T-helper 2 cell treated with Interferon-gamma antibody and Interleukin-4, amounts not matched to agents 5 μg/mL and 100 μg/mL, for 36 hours (primary cell): ENCODE measurements around the gene CRTC3.
"Not testable (repeated sequence)": the region's sequence is repeated elsewhere in the genome, so short reads cannot be mapped to it uniquely, and the experiment has no call there.

Experiments used
- DNase-seq: peaks from one replicate; pipeline ENCODE4 v3.0.0; 2021; ENCODE audit warnings: low spot score
- H3K27ac Mint-ChIP-seq: one replicate; pipeline ENCODE4 v1.8.0; 2021; ENCODE audit warnings: mild to moderate bottlenecking, mixed read lengths
- H3K27me3 Mint-ChIP-seq: one replicate; pipeline ENCODE4 v1.8.0; 2021; ENCODE audit warnings: low read depth, mixed read lengths
- H3K36me3 Mint-ChIP-seq: one replicate; pipeline ENCODE4 v1.8.0; 2021; ENCODE audit warnings: low read depth, mixed read lengths
- H3K4me1 Mint-ChIP-seq: one replicate; pipeline ENCODE4 v1.8.0; 2021; ENCODE audit warnings: low read depth, mixed read lengths
- H3K4me3 Mint-ChIP-seq: one replicate; pipeline ENCODE4 v1.8.0; 2022; ENCODE audit warnings: mild to moderate bottlenecking, moderate library complexity, mixed read lengths
- H3K9me3 Mint-ChIP-seq: one replicate; pipeline ENCODE4 v1.8.0; 2021; ENCODE audit warnings: mixed read lengths

The CRTC3 gene

DNA sequence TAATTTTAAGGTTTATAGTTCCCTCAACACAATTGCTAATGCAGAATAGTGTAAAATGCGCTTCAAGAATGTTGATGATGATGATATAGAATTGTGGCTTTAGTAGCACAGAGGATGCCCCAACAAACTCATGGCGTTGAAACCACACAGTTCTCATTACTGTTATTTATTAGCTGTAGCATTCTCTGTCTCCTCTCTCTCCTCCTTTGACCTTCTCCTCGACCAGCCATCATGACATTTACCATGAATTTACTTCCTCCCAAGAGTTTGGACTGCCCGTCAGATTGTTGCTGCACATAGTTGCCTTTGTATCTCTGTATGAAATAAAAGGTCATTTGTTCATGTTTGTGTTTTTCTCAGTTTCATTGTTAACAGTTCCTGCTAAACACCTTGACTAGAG, 27.8 kb upstream of the CRTC3 start:
- DNase-seq, result no peak
- Mint-ChIP-seq H3K27me3 (no peaks in the 10 kb centered on the region), H3K4me1 (no peaks in the 10 kb centered on the region), H3K27ac (no peak overlapping the region), H3K4me3 (no peak overlapping the region), H3K36me3 (peaks cover 45% of the 10 kb centered on the region), H3K9me3 (no peaks in the 10 kb centered on the region)

DNA sequence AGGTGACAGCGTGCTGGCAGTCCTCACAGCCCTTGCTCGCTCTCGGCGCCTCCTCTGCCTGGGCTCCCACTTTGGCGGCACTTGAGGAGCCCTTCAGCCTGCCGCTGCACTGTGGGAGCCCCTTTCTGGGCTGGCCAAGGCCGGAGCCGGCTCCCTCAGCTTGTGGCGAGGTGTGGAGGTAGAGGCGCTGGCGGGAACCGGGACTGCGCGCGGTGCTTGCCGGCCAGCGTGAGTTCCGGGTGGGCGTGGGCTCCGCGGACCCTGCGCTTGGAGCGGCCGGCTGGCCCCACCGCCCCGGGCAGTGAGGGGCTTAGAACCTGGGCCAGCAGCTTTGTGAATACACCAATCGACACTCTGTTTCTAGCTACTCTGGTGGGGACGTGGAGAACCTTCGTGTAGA, 18.9 kb upstream of the CRTC3 start:
- H3K36me3 Mint-ChIP-seq, result peaks cover 10% of the 10 kb centered on the region
- not testable (repeated sequence) for H3K4me3 Mint-ChIP-seq, DNase-seq, H3K27ac Mint-ChIP-seq, H3K9me3 Mint-ChIP-seq, H3K27me3 Mint-ChIP-seq, H3K4me1 Mint-ChIP-seq

DNA sequence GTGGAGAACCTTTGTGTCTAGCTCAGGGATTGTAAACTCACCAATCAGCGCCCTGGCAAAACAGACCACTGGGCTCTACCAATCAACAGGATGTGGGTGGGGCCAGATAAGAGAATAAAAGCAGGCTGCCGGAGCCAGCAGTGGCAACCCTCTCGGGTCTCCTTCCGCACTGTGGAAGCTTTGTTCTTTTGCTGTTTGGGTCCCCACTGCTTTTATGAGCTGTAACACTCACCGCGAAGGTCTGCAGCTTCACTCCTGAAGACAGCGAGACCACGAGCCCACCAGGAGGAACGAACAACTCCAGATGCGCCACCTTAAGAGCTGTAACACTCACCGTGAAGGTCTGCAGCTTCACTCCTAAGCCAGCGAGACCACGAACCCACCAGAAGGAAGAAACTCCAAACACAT, 18.5 kb upstream of the CRTC3 start:
- H3K4me3 Mint-ChIP-seq, result peak overlapping the region; percentile 57
- not testable (repeated sequence) for H3K9me3 Mint-ChIP-seq, DNase-seq, H3K4me1 Mint-ChIP-seq, H3K27me3 Mint-ChIP-seq
- H3K36me3 Mint-ChIP-seq, result peaks cover 10% of the 10 kb centered on the region
- peak overlapping the region; percentile 32 for H3K27ac Mint-ChIP-seq

DNA sequence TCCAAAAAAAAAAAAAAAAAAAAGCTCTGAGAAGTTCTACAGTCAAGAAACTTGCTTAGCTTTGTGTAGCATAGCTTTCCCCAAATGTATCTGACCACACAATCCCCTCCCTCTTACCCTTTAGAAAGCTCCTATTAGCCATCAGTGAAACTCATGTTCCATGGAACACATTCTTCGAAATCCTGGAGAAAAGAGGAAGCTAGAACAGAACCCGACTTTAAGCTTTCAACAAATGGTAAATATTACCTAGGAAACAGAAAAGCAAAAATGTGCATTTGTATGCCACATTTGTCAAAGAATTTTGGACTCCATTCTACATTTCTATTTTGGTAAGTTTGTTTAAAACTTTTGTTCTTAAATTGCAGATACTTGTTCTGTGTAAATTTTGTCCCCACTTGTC, 17.4 kb upstream of the CRTC3 start:
- no peaks in the 10 kb centered on the region for H3K27me3 Mint-ChIP-seq
- peaks cover 8% of the 10 kb centered on the region for H3K4me1 Mint-ChIP-seq
- no peak overlapping the region for H3K4me3 Mint-ChIP-seq
- H3K9me3 Mint-ChIP-seq, result peaks cover 7% of the 10 kb centered on the region
- peaks cover 6% of the 10 kb centered on the region for H3K36me3 Mint-ChIP-seq
- no peak for DNase-seq
- no peak overlapping the region for H3K27ac Mint-ChIP-seq

DNA sequence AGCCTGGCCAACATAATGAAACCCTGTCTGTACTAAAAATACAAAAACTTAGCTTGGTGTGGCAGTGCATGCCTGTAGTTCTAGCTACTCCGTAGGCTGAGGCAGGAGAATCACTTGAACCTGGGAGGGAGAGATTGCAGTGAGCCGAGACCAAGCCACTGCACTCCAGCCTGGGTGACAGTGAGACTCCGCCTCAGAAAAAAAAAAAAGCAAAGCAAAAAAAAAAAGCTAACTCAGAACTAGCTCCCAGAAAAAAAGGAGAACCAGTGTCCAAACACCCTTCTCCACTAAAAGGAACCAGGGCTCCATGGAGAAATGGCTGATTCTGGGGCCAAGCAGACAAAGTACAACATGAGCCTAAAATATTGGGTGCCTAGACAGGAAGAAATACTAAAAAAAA, 16.7 kb upstream of the CRTC3 start:
- Mint-ChIP-seq H3K4me1 (peaks cover 8% of the 10 kb centered on the region), H3K27ac (no peak overlapping the region), H3K27me3 (no peaks in the 10 kb centered on the region), H3K4me3 (no peak overlapping the region), H3K36me3 (peaks cover 5% of the 10 kb centered on the region), H3K9me3 (peaks cover 7% of the 10 kb centered on the region)
- DNase-seq, result no peak

DNA sequence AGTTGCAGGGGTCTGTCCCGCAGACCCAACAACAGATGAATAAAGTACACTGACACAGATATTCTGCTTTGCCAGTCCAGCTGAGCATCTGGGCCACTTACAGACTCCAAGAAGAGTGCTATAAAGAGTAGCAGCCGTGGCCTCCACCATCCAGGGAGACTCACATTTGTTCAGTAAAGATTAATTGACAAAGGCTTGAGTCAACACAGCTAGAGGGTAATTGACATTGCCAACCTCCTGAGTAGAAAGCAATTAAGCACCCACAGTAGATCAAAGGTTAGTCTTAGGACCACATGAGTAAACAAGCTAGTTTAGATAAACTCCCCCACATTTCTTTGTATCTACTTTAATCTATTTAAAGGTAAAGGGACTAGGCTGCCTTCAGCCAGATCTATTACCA, 16.3 kb upstream of the CRTC3 start:
- no peaks in the 10 kb centered on the region for H3K27me3 Mint-ChIP-seq
- DNase-seq, result no peak
- H3K36me3 Mint-ChIP-seq, result peaks cover 5% of the 10 kb centered on the region
- H3K4me1 Mint-ChIP-seq, result peaks cover 9% of the 10 kb centered on the region
- peaks cover 7% of the 10 kb centered on the region for H3K9me3 Mint-ChIP-seq
- no peak overlapping the region for H3K27ac Mint-ChIP-seq
- no peak overlapping the region for H3K4me3 Mint-ChIP-seq

DNA sequence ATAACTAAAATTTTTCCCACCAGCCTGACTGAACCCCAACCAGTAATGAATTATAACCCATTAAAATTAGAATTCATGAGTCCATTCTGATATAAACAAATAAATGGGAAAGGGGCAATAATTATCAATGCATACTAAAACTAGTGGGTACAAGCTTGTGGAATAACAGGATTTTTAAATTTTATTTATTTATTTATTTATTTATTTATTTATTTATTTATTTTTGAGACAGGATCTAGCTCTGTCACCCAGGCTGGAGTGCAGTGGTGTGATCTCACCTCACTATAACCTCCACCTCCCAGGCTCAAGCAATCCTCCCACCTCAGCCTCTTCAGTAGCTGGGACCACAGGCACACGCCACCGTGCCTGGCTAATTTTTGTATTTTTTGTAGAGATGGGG, 15.8 kb upstream of the CRTC3 start:
- not testable (repeated sequence) for H3K27ac Mint-ChIP-seq, H3K36me3 Mint-ChIP-seq, H3K4me3 Mint-ChIP-seq, H3K27me3 Mint-ChIP-seq, DNase-seq, H3K9me3 Mint-ChIP-seq
- H3K4me1 Mint-ChIP-seq, result peaks cover 10% of the 10 kb centered on the region

DNA sequence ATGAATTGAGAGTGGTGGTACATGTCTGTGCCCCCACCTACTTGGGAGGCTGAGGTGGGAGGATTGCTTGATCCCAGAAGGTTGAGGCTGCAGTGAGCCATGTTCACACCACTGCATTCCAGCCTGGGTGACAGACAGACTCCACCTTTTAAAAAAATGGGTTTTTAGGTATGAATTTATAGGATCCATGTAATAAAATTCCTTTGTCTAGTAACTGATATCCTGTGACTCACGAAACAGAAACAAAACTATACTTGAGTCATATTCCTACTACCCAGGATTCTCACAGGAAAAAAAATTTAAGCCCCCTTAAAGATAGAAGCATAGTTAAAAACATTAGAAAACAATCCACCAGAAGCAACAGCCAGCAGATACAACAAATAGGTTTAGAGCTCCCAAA, 10.0 kb upstream of the CRTC3 start:
- Mint-ChIP-seq H3K4me1 (peaks cover 12% of the 10 kb centered on the region), H3K36me3 (no peaks in the 10 kb centered on the region), H3K27me3 (no peaks in the 10 kb centered on the region), H3K27ac (no peak overlapping the region), H3K9me3 (no peaks in the 10 kb centered on the region), H3K4me3 (no peak overlapping the region)
- DNase-seq, result no peak

DNA sequence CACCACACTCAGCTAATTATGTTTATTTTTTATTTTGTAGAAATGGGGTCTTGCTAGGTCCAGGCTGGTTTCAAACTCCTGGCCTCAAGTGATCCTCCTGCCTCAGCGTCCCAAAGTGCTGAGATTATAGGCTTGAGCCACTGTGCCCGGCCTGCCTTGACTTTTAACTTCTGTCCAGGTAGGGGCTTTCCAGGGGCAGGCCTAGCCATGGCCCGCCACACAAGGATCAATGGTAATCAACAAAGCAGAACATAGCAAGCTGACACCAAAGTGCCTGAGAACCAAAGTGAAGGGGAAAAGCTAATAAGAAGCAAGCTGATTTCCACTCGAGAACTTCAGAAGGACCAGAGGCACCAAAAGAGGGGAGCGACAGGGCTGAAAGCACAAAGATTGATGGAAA, 9.4 kb upstream of the CRTC3 start:
- no peaks in the 10 kb centered on the region for H3K9me3 Mint-ChIP-seq
- DNase-seq, result no peak

DNA sequence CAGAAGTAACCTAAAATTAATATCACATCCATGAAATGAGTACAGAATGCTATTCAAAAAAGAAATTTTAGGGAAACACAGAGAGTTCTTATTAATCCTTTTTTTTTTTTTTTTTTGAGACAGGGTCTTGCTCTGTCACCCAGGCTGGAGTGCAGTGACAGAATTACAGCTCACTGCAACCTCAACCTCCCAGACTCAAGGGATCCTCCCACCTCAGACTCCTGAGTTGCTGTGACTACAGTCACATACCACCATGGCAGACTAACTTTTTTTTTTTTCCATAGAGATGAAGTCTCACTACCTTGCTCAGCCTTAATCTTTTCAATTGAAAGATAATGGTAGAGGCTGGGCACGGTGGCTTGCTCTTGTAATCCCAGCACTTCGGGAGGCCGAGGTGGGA, 6.3 kb upstream of the CRTC3 start:
- H3K36me3 Mint-ChIP-seq, result no peaks in the 10 kb centered on the region
- DNase-seq, result no peak
- peaks cover 11% of the 10 kb centered on the region for H3K4me1 Mint-ChIP-seq
- H3K27me3 Mint-ChIP-seq, result no peaks in the 10 kb centered on the region
- no peaks in the 10 kb centered on the region for H3K9me3 Mint-ChIP-seq
- H3K27ac Mint-ChIP-seq, result no peak overlapping the region
- no peak overlapping the region for H3K4me3 Mint-ChIP-seq

More for the DNA sequence above, 9.4 kb upstream of the CRTC3 start:
- H3K4me3 Mint-ChIP-seq, result no peak overlapping the region
- no peaks in the 10 kb centered on the region for H3K36me3 Mint-ChIP-seq
- no peak overlapping the region for H3K27ac Mint-ChIP-seq
- H3K4me1 Mint-ChIP-seq, result peaks cover 13% of the 10 kb centered on the region
- H3K27me3 Mint-ChIP-seq, result no peaks in the 10 kb centered on the region

DNA sequence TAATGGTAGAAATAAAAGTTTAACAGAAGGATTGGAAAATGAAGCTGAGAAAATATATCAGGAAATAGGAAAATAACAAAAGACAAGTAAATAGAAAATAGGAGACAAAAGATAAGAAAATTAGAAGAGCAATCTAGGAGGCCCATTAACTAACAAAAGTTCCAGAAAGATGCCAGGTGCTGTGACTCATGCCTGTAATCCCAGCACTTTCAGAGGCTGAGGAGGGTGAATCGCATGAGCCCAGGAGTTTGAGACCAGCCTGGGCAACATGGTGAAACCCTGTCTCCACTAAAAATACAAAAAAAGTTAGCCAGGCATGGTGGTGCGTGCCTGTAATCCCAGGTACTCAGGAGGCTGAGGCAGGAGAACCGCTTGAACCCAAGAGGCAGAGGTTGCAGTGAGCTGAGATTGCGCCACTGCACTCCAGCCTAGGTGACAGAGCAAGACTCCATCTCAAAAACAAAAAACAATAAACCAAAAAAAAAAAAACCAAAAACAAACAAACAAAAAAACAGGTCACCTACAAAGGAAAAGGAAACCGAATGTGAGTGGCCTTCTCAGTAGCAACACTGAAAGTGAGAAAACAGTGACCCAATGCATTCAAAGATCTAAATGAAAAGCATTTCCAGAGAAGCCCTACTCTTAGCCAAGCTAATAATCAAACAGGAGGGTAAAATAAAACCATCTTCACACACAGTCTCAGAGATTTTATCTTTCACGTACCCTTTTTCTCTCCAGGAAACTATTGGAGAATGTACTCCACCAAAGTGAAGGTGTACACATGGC, 5.5 kb upstream of the CRTC3 start:
- Mint-ChIP-seq H3K27ac (peak overlapping the region; percentile 69), H3K4me1 (peaks cover 13% of the 10 kb centered on the region)
- H3K36me3 Mint-ChIP-seq, H3K27me3 Mint-ChIP-seq, H3K9me3 Mint-ChIP-seq, H3K4me3 Mint-ChIP-seq, DNase-seq: not testable (repeated sequence)

DNA sequence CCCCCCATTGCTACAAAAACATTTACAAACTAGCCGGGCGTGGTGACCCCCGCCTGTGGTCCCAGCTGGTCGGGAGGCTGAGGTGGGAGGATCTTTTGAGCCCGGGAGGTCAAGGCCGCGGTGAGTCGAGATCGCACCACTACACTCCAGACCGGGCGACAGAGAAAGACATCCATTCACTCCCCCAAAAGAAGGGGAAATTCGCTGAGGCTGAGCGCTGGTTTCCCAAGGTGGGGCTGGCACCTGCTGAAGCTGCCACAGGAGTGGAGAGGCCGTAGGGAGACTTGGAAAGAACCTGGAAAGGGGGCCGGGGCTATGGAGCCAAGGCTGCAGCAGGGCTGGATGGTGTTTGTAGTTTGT, 732 bp upstream of the CRTC3 start:
- no peak for DNase-seq
- Mint-ChIP-seq H3K4me3 (peak overlapping the region; percentile 86), H3K4me1 (peaks cover 35% of the 10 kb centered on the region), H3K36me3 (peaks cover 14% of the 10 kb centered on the region), H3K27me3 (no peaks in the 10 kb centered on the region), H3K9me3 (no peaks in the 10 kb centered on the region), H3K27ac (peak overlapping the region; percentile 91)

DNA sequence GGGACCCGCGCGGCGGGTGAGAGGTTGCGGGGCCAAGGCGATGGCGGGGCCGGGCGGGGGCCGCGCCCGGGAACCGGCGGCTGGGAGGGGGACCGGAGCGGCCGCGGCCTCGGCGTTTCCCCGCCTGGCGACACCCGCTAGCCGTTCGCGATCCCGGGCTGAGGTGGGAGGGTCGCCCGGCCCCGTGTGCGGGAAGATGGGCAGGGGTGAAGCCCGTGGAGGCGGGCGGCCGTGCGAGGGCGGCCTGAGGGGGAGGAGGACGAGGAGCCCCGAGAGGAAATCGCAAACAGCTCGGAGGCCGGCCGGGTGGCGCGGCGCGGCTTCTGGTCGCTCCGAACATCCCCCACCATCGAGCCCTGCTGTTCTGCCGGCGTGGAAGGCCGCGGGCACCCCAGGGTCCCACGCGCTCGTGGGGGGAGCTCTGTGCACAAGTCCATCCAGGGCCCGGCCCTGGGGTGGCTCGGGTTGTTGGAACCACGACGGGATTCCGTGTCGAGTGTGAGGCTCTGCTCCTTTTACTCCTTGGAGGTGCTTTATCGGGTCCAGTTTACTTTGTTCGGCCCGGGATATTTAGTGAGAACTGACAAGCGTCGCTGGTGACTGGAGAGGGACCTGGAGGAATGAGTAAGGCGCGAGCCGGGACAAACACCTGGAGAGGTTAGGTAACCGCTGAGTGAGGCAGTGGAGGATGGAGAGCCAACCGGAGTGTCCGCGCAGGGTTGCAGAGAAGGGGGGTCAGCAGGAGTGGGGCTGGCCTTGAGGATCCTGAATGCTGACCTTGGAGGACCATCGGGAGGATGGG, 728 bp downstream of the CRTC3 start:
- peak; percentile 49 for DNase-seq
- no peaks in the 10 kb centered on the region for H3K9me3 Mint-ChIP-seq
- H3K4me1 Mint-ChIP-seq, result peaks cover 41% of the 10 kb centered on the region
- peaks cover 18% of the 10 kb centered on the region for H3K36me3 Mint-ChIP-seq
- peak overlapping the region; percentile 76 for H3K27ac Mint-ChIP-seq
- H3K4me3 Mint-ChIP-seq, result peak overlapping the region; percentile 92
- no peaks in the 10 kb centered on the region for H3K27me3 Mint-ChIP-seq

DNA sequence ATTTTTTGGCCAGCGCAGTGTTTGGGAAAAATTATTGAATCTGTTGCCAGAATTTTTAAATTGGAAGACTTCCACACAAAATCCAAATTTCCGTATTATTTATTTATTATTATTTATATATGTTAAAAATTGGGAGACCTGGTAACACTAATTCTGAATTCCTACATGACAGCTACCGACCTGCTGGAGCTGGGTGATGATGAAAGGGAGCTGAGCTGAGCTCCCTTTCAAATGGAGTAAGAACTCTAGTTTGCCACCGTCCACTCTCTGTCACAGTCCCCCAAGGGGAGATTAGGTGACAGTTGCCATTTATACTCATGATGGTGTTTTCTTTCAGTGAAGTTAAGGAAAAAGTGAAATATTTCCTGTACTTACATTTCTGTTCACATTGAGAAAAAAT, 1.4 kb downstream of the CRTC3 start:
- peaks cover 47% of the 10 kb centered on the region for H3K4me1 Mint-ChIP-seq
- no peak for DNase-seq
- no peaks in the 10 kb centered on the region for H3K9me3 Mint-ChIP-seq
- H3K27ac Mint-ChIP-seq, result peak overlapping the region; percentile 76
- no peaks in the 10 kb centered on the region for H3K27me3 Mint-ChIP-seq
- peaks cover 19% of the 10 kb centered on the region for H3K36me3 Mint-ChIP-seq
- peak overlapping the region; percentile 92 for H3K4me3 Mint-ChIP-seq
